HepG2 (cell line): ENCODE data around the gene RREB1. TPM values are rescaled to one million over a fixed set of nuclear protein-coding genes. Genes with fewer than 3 reads are reported as not detected.

Source experiments
- CENPBD1 ChIP-seq: sonication (generic); formaldehyde crosslinking; IDR thresholded peaks from 2 replicates; pipeline ENCODE4 v1.8.0; 2022; ENCODE audit warnings: missing genetic modification reagents, low read depth, mild to moderate bottlenecking, borderline replicate concordance
- CHD2 ChIP-seq: IDR thresholded peaks from 2 replicates; pipeline ENCODE4 v1.6.1; 2011; ENCODE audit warnings: low read depth, low read length, improper control_type of control experiment
- EHMT2 ChIP-seq: fragments of 200-600 bp; sonication (generic); IDR thresholded peaks from 2 replicates; pipeline ENCODE4 v1.7.0; 2017; ENCODE audit warnings: antibody characterized with exemption, low read depth, low read length, borderline replicate concordance
- FOXO4 ChIP-seq: sonication (generic); formaldehyde crosslinking; conservative IDR thresholded peaks from 2 replicates; pipeline ENCODE4 v1.8.1; 2023; ENCODE audit warnings: missing genetic modification reagents
- GABPA ChIP-seq, 2 experiments: IDR thresholded peaks; 2 replicates each; pipeline ENCODE4 v1.6.1; 2011 to 2016; ENCODE audit warnings: low read depth in 2 of 2, low read length in 1 of 2, missing biosample characterization in 1 of 2, missing genetic modification characterization in 1 of 2
- IRX3 ChIP-seq: sonication (generic); formaldehyde crosslinking; IDR thresholded peaks from 2 replicates; pipeline ENCODE4 v1.8.1; 2023; ENCODE audit warnings: mild to moderate bottlenecking, low read depth, missing genetic modification reagents, borderline replicate concordance
- NKX3-1 ChIP-seq: sonication (generic); formaldehyde crosslinking; IDR thresholded peaks from 2 replicates; pipeline ENCODE4 v1.5.0; 2020; ENCODE audit warnings: missing genetic modification reagents
- PAX8 ChIP-seq: sonication (generic); formaldehyde crosslinking; IDR thresholded peaks from 2 replicates; pipeline ENCODE4 v1.8.0; 2022; ENCODE audit warnings: mild to moderate bottlenecking, missing genetic modification reagents, borderline replicate concordance
- PRDM15 ChIP-seq: sonication (generic); formaldehyde crosslinking; IDR thresholded peaks from 2 replicates; pipeline ENCODE4 v1.4.0; 2020; ENCODE audit warnings: missing genetic modification reagents
- SALL2 ChIP-seq: sonication (generic); formaldehyde crosslinking; IDR thresholded peaks from 2 replicates; pipeline ENCODE4 v1.8.1; 2023; ENCODE audit warnings: mild to moderate bottlenecking, missing genetic modification reagents, inconsistent platforms
- SNAPC4 ChIP-seq: sonication (generic); formaldehyde crosslinking; IDR thresholded peaks from 2 replicates; pipeline ENCODE4 v1.4.0; 2020; ENCODE audit warnings: mild to moderate bottlenecking, missing genetic modification reagents
- SRSF4 ChIP-seq: fragments of 200-400 bp; formaldehyde crosslinking; IDR thresholded peaks from one replicate; pipeline ENCODE4 v1.6.1; 2018; ENCODE audit warnings: mild to moderate bottlenecking, low read depth, low read length, moderate library complexity; ENCODE audit not compliant: poor library complexity, severe bottlenecking
- TCF7 ChIP-seq: sonication (generic); IDR thresholded peaks from 2 replicates; pipeline ENCODE4 v1.6.1; 2016; ENCODE audit warnings: antibody characterized with exemption, low read depth
- ZBTB43 ChIP-seq: sonication (generic); formaldehyde crosslinking; conservative IDR thresholded peaks from 2 replicates; pipeline ENCODE4 v1.4.0; 2020; ENCODE audit warnings: missing genetic modification reagents
- ZC3H4 ChIP-seq: sonication (generic); formaldehyde crosslinking; IDR thresholded peaks from 2 replicates; pipeline ENCODE4 v1.4.0; 2020; ENCODE audit warnings: missing genetic modification reagents, borderline replicate concordance
- ZNF282 ChIP-seq: fragments of 450-650 bp; IDR thresholded peaks from 2 replicates; pipeline ENCODE4 v1.6.1; 2018; ENCODE audit not compliant: partially characterized antibody
- polyA plus RNA-seq, 8 experiments: library from polyadenylated mRNA; depleted of rRNA in 3 of 8; stranded (reverse) in 7 of 8; unstranded in 1 of 8; fragments of >200 nt; fragmentation: Illumina TruSeq in 4 of 8; extraction: Trizol in 4 of 8; gene quantifications; 2 replicates each; pipeline versions ENCODE4 v1.2.1 to v1.2.3, GENCODE V29; 2011 to 2016; ENCODE audit warnings: low read depth in 4 of 8, missing spikeins in 1 of 8, mixed read lengths in 1 of 8; ENCODE audit not compliant: insufficient read depth in 1 of 8
- total RNA-seq, 5 experiments: library from RNA; depleted of rRNA; stranded (reverse); fragments of >200 nt; fragmentation: Illumina TruSeq; extraction: Trizol; gene quantifications; 2 replicates each; pipeline ENCODE4 v1.2.3, GENCODE V29; 2016; ENCODE audit warnings: low read depth in 1 of 5

Gene RREB1
- total and polyA plus RNA-seq, 2 of the 13 experiments (the other 11 are each of a cell fraction or from before 2014, with no cell fraction given) = 6.1 to 23.2 TPM

- TF ChIP-seq SNAPC4 (CRISPR knock-in tag) = 0 out of 2 replicates have a peak, but pooled peaks have one; percentile 63
- TF ChIP-seq SRSF4 = no peak
- no peak for TF ChIP-seq CHD2
- TF ChIP-seq ZBTB43 (CRISPR knock-in tag) = no peak; the same call in 1 of the 2 replicates
- no peak for TF ChIP-seq GABPA (IDR thresholded peaks at IDR 0.05; ENCODE audit: low read depth, low read length)
- TF ChIP-seq GABPA (CRISPR knock-in tag; IDR thresholded peaks at IDR 0.05; ENCODE audit: low read depth) = no peak
- TF ChIP-seq NKX3-1 (CRISPR knock-in tag) = peak; percentile 87
- TF ChIP-seq FOXO4 = no peak
- TF ChIP-seq ZC3H4 (CRISPR knock-in tag) = no peak
- peak; percentile 87; the same call in 1 of the 2 replicates for TF ChIP-seq PAX8
- no peak for TF ChIP-seq EHMT2
- no peak for TF ChIP-seq IRX3 (CRISPR knock-in tag)
- peak; percentile 83 for TF ChIP-seq SALL2 (CRISPR knock-in tag)
- peak; percentile 62; the same call in 1 of the 2 replicates for TF ChIP-seq PRDM15 (CRISPR knock-in tag)
- TF ChIP-seq CENPBD1 (CRISPR knock-in tag) = no peak
- no peak for TF ChIP-seq ZNF282
- TF ChIP-seq TCF7 = no peak; the same call in 1 of the 2 replicates
Observed at GRCh38 chr6:7140631-7141378, 33.0 kb downstream of the RREB1 start (continued).
